PC-9 (cell line): ENCODE measurements around the gene POU6F2.

Source experiments
- CTCF ChIP-seq: fragments of 200-600 bp; sonication (generic); conservative IDR thresholded peaks from 2 replicates; pipeline ENCODE4 v1.6.1; 2017; ENCODE audit warnings: mixed run types, antibody characterized with exemption, mild to moderate bottlenecking, moderate library complexity
- EZH2 ChIP-seq: fragments of 200-600 bp; sonication (generic); IDR thresholded peaks from 2 replicates; pipeline ENCODE4 v1.8.0; 2017; ENCODE audit warnings: antibody characterized with exemption, low read depth

- TF ChIP-seq CTCF (no peak), EZH2 (no peak)
Observed at GRCh38 chr7:39360766-39361165, 383.1 kb downstream of the POU6F2 start.
